Activated CD8-positive, alpha-beta T cell treated with anti-CD3 and anti-CD28 coated beads, Interleukin-2, amount 10 ng/mL, durations not matched to agents 7 days and 5 days (primary cell): ENCODE results near the gene RASGEF1C. TPM values are rescaled to one million over a fixed set of nuclear protein-coding genes. Genes with fewer than 3 reads are reported as not detected.
"Not testable (repeated sequence)": the region's sequence is repeated elsewhere in the genome, so short reads cannot be mapped to it uniquely, and the experiment has no call there.

Source experiments
- ATAC-seq: fragments of 150-1000 bp; cut with Tn5 transposase; one replicate; pipeline ENCODE4 v1.10.0; 2021; ENCODE audit warnings: moderate library complexity
- CTCF ChIA-PET: fragments of 350-600 bp; sonication (Branson Sonifier 250); formaldehyde crosslinking; loops from one replicate; lab custom pipeline; 2021; ENCODE audit warnings: antibody characterized with exemption; lab: Charles Lee
- POLR2A ChIA-PET: fragments of 350-600 bp; sonication (Branson Sonifier 250); formaldehyde crosslinking; loops from one replicate; lab custom pipeline; 2021; ENCODE audit warnings: antibody characterized with exemption; lab: Charles Lee
- DNase-seq: peaks from one replicate; pipeline ENCODE4 v3.0.0-alpha.2; 2020
- H3K27ac Mint-ChIP-seq: one replicate; pipeline ENCODE4 v1.8.0; 2021; ENCODE audit warnings: mild to moderate bottlenecking, mixed read lengths
- H3K27me3 Mint-ChIP-seq: one replicate; pipeline ENCODE4 v1.8.0; 2021; ENCODE audit warnings: low read depth, mixed read lengths
- H3K36me3 Mint-ChIP-seq: one replicate; pipeline ENCODE4 v1.8.0; 2021; ENCODE audit warnings: low read depth, mixed read lengths
- H3K4me1 Mint-ChIP-seq: one replicate; pipeline ENCODE4 v1.8.0; 2021; ENCODE audit warnings: low read depth, mixed read lengths
- H3K4me3 Mint-ChIP-seq: one replicate; pipeline ENCODE4 v1.8.0; 2021; ENCODE audit warnings: mild to moderate bottlenecking, mixed read lengths
- H3K9me3 Mint-ChIP-seq: one replicate; pipeline ENCODE4 v1.8.0; 2022; ENCODE audit warnings: mixed read lengths; ENCODE audit not compliant: insufficient read depth
- total RNA-seq, 2 experiments: library from RNA; stranded (reverse); gene quantifications; one replicate each; pipeline ENCODE4 v1.2.3, GENCODE V29; 2021

The RASGEF1C gene
- total RNA-seq, 2 experiments from 2014 or later, result not detected

DNA sequence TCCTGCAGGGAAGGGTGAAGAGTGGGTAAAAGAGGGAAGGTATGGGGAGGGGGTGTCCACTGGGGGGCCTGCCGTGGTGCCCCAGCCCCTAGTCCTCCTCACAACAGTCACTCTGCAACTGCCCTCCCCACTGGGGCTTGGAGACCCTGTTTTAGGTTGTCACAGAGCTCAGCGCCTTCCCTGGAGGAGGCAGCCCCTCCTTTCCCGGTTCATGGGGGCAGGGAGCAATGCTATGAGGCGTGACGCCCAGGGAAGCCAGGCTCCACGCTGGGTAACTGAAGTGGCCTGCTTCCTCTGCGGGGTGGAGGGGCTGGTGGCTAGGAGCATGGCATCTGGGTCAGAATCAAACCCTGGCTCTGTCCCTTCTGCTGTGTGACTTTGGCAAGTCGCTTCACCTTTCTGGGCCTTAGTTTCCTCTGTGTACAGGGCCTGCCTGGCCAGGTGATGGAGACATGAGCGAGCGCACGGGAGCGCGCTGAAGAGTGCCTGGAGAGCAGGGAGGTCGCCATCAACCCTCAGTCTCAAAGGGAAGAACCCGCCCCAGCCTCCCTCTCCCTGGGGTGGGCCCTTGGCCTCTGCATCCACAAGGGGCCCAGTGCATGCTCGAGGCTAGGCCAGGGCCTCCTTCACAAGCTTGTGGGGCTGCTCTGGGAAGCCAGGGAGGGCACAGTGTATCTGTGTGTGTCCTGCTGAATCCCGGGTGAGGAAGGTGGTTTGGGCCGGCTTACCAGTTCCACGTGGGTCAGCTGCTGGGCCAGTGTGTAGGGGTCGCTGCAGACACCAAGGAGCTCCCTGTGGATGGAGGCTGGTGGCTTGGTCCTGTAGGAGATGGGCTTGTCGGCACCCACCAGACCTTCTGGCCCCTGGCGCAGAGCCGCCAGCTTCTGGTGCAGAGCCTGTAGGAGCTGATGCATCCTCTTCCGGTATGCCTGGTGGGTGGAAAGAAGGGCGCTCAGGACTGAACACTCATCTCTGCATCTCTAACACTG is 81.0 kb downstream of the RASGEF1C start:
- Mint-ChIP-seq H3K27me3 (peaks cover 2% of the 10 kb centered on the region), H3K4me3 (no peak overlapping the region), H3K36me3 (no peaks in the 10 kb centered on the region), H3K4me1 (peaks cover 3% of the 10 kb centered on the region), H3K27ac (no peak overlapping the region), H3K9me3 (no peaks in the 10 kb centered on the region)
- ChIA-PET CTCF (interaction anchor here (1.5 kb wide), 1 partner anchor 201 kb away, joined by 3 read pairs; no protein-coding TSS in a partner anchor), POLR2A (no interaction called here)
- no peak for ATAC-seq
- no peak for DNase-seq

DNA sequence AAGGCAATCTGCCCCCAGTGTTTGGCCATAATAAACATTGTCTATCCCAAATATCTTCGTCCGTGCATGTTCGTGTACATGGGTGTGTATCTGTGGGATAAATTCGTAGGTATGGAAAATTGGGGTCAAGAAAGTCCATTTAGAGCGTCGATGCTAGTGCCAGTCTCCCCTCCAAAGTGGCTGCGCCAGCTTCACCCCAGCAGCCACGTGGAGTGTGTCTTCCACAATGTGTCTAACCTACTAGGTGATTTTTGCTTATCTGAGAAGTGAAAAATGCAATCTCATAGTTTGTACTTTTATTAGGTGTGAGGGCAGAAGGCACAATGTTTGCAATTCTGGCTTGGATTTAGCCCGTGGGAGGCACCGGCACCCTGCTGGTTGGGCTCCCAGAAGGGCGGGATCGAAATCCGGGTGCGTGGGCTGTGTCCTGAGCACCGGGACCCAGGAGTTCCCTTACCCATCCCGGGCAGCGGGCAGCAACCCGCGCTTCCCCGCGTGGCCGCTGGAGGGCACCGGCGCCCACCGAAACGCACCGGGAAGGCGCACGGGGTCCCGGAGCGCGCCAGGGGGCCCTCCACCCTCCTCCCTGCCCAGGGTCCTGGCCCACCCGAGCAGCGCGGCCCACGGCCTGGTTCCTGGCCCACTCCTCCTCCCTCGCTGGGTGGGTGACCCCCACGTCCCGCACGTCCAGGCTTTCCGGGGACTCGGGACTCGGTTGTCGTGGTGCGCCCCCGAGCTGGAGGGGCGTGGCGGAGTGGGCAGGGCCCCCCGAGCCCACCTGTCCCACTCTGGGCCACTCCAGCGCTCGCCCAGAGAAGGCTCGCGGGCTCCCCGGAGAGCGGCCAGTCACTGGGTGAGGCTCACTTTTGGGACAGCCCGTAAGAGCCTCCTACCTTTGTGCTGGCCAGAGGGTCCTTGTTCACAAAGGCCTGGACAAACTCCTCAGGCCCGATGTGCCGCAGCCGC is 82.0 kb downstream of the RASGEF1C start:
- CTCF ChIA-PET, result interaction anchor here (1.5 kb wide), 1 partner anchor 202 kb away, joined by 3 read pairs; no protein-coding TSS in a partner anchor

DNA sequence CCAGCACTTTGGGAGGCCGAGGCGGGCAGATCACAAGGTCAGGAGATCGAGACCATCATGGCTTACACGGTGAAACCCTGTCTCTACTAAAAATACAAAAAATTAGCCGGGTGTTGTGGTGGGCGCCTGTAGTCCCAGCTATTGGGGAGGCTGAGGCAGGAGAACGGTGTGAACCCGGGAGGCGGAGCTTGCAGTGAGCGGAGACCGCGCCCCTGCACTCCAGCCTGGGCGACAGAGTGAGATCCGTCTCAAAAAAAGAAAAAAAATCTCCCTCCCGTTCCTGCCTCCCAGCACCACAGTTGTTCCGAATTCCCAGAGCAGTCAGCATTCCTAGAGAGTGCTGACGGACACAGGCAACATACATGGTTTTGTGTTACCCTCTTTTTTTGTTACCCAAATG is 82.9 kb downstream of the RASGEF1C start:
- H3K4me3 Mint-ChIP-seq, H3K4me1 Mint-ChIP-seq, H3K27ac Mint-ChIP-seq, H3K9me3 Mint-ChIP-seq, H3K27me3 Mint-ChIP-seq, H3K36me3 Mint-ChIP-seq, DNase-seq, POLR2A ChIA-PET, CTCF ChIA-PET, ATAC-seq: not testable (repeated sequence)

More for the DNA sequence above, 82.0 kb downstream of the RASGEF1C start:
- DNase-seq (peak; percentile 51), ATAC-seq (peak; percentile 86)
- Mint-ChIP-seq H3K4me3 (no peak overlapping the region), H3K9me3 (no peaks in the 10 kb centered on the region), H3K4me1 (peaks cover 3% of the 10 kb centered on the region), H3K36me3 (no peaks in the 10 kb centered on the region), H3K27ac (no peak overlapping the region), H3K27me3 (peaks cover 4% of the 10 kb centered on the region)
- POLR2A ChIA-PET, result no interaction called here

GRCh38 chr5:180124662-180125061 is 84.3 kb downstream of the RASGEF1C start:
- ATAC-seq, POLR2A ChIA-PET, H3K27me3 Mint-ChIP-seq, H3K4me1 Mint-ChIP-seq, H3K27ac Mint-ChIP-seq, DNase-seq, H3K4me3 Mint-ChIP-seq, H3K9me3 Mint-ChIP-seq, H3K36me3 Mint-ChIP-seq: not testable (repeated sequence)
- CTCF ChIA-PET, result interaction anchor here (1.2 to 1.3 kb wide), 2 partner anchors 85 to 204 kb away, joined by 4 to 7 read pairs; partner anchors contain the start of gene RASGEF1C

DNA sequence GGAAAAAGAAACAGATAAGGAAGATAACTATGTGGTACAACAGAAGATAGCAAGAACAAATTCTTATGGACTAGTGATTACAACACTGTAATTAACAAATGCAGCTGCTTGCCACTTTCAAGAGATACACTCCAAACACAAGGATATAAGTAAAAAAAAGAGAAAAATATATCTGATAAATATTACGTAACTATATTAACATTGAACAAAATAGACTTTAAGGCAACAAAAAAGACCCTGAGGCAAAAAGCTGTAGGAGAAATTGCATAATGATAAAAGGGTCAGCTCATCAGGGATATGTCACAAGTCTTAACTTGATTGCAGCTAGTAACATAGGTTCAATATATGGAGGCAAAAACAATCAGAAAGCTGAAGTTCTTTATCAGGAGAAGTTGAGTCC is 86.1 kb downstream of the RASGEF1C start:
- H3K27ac Mint-ChIP-seq, result no peak overlapping the region
- H3K27me3 Mint-ChIP-seq, result peaks cover 4% of the 10 kb centered on the region
- no peak overlapping the region for H3K4me3 Mint-ChIP-seq
- no peak for DNase-seq
- no peak for ATAC-seq
- CTCF ChIA-PET, result no interaction called here
- peaks cover 3% of the 10 kb centered on the region for H3K4me1 Mint-ChIP-seq
- no peaks in the 10 kb centered on the region for H3K36me3 Mint-ChIP-seq
- no peaks in the 10 kb centered on the region for H3K9me3 Mint-ChIP-seq
- POLR2A ChIA-PET, result no interaction called here

GRCh38 chr5:180121826-180122413 is 87.1 kb downstream of the RASGEF1C start:
- ATAC-seq (no peak), DNase-seq (no peak)
- Mint-ChIP-seq H3K36me3 (no peaks in the 10 kb centered on the region), H3K27ac (no peak overlapping the region), H3K9me3 (no peaks in the 10 kb centered on the region), H3K4me3 (no peak overlapping the region), H3K27me3 (peaks cover 4% of the 10 kb centered on the region), H3K4me1 (peaks cover 3% of the 10 kb centered on the region)
- POLR2A ChIA-PET, result no interaction called here
- CTCF ChIA-PET, result no interaction called here

DNA sequence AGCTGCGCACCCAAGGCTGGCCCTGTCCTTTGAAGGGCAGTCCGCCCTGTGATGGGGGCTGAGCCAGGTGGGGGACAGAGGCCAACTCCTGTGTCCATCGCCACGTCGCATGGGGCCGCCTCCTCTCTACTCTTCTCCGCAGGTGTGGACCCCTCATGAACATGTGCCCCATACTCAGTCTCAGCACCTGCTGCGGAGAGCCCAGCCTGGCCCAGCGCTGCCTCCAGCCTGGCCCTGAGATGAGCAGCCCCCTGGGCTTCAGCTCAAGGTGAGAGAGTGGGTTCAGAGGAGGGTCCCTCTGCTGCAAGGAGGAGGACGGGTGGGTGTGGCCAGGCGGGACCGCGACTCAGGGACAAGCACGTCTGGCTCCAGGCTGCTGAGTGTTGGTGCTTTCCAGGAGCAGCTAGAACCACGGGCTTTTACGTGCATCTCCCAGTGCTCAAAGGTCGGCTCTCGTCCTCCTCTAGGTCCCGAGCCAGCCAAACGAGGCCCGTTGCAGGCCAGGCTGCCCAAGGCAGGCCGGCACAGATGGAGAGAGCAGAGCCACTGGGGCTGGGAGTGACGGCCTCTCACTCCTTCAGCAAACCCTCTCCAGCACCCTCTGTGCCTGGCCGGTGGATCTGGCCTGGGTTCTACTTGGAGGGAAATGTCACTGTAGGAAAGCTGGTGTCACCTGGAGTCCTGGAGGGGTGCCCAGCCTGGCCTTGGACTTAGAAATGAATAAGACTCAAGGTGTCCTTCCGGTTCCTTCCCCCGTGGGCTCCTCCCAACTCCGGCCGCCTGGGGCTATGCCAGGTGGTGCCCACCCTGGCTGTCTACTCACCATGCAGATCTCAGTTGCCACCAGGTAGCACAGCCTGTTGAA is 88.5 kb downstream of the RASGEF1C start:
- H3K36me3 Mint-ChIP-seq, result no peaks in the 10 kb centered on the region
- no peak overlapping the region for H3K4me3 Mint-ChIP-seq
- ChIA-PET CTCF (no interaction called here), POLR2A (no interaction called here)
- no peak overlapping the region for H3K27ac Mint-ChIP-seq
- DNase-seq (no peak), ATAC-seq (no peak)
- H3K27me3 Mint-ChIP-seq, result peaks cover 4% of the 10 kb centered on the region
- no peaks in the 10 kb centered on the region for H3K9me3 Mint-ChIP-seq
- no peaks in the 10 kb centered on the region for H3K4me1 Mint-ChIP-seq

- no peaks in the 10 kb centered on the region for H3K4me1 Mint-ChIP-seq
- CTCF ChIA-PET, result no interaction called here
- H3K4me3 Mint-ChIP-seq, result no peak overlapping the region
Measured at GRCh38 chr5:180119903-180120236, 89.1 kb downstream of the RASGEF1C start.

GRCh38 chr5:180119031-180119902 is 89.7 kb downstream of the RASGEF1C start:
- no peak overlapping the region for H3K4me3 Mint-ChIP-seq
- CTCF ChIA-PET, result no interaction called here
- ATAC-seq (no peak), DNase-seq (no peak)
- POLR2A ChIA-PET, result no interaction called here
- no peaks in the 10 kb centered on the region for H3K36me3 Mint-ChIP-seq
- no peak overlapping the region for H3K27ac Mint-ChIP-seq
- peaks cover 4% of the 10 kb centered on the region for H3K27me3 Mint-ChIP-seq
- H3K4me1 Mint-ChIP-seq, result no peaks in the 10 kb centered on the region
- no peaks in the 10 kb centered on the region for H3K9me3 Mint-ChIP-seq

More at GRCh38 chr5:180119903-180120236, 89.1 kb downstream of the RASGEF1C start:
- POLR2A ChIA-PET, result no interaction called here
- ATAC-seq, result no peak
- peaks cover 4% of the 10 kb centered on the region for H3K27me3 Mint-ChIP-seq
- H3K27ac Mint-ChIP-seq, result no peak overlapping the region
- H3K9me3 Mint-ChIP-seq, result no peaks in the 10 kb centered on the region
- no peak for DNase-seq
- H3K36me3 Mint-ChIP-seq, result no peaks in the 10 kb centered on the region

GRCh38 chr5:180118391-180118791 is 90.6 kb downstream of the RASGEF1C start:
- no peaks in the 10 kb centered on the region for H3K36me3 Mint-ChIP-seq
- no peak for ATAC-seq
- H3K9me3 Mint-ChIP-seq, result no peaks in the 10 kb centered on the region
- H3K27me3 Mint-ChIP-seq, result peaks cover 2% of the 10 kb centered on the region
- CTCF ChIA-PET, result no interaction called here
- no peak overlapping the region for H3K4me3 Mint-ChIP-seq
- H3K27ac Mint-ChIP-seq, result no peak overlapping the region
- POLR2A ChIA-PET, result no interaction called here
- no peak for DNase-seq
- no peaks in the 10 kb centered on the region for H3K4me1 Mint-ChIP-seq
